Stimulated activated CD8-positive, alpha-beta memory T cell treated with anti-CD3 and anti-CD28 coated beads, Interleukin-4, amount 100 ng/mL, for 48 hours (primary cell): ENCODE measurements around the gene ISOC1.

ENCODE experiments used
- DNase-seq: peaks from one replicate; pipeline ENCODE4 v3.0.0-alpha.2; 2020

ISOC1 gene

DNA sequence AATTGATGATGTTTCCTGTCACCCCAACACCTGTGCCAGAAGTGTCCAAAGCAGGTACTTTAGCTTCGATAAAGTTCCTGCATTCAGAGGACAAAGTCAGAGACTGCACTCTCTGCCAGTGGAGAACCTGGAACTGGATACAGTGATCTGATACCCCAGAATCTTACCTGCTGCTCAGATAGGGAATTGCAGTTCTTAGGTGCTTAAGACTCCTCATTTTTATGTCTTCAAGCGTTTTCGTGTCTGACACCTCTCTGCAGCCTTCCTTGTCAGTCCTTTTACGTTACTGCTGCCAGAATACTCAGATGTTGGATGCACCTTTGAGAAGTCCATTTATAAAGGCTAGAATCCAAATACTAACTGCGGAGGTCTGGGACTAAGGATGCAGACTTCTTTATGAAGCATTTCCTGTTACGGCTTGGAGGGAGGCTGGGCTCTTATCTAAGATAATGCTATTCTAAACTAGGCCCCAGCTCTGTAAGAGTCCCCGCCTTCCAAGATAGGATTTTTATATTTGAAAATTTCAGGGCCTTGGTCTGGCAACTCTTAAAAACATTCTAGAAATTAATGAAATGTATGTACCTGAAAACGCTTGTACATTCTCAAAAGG, 1.9 kb downstream of the ISOC1 start:
- no peak for DNase-seq

DNA sequence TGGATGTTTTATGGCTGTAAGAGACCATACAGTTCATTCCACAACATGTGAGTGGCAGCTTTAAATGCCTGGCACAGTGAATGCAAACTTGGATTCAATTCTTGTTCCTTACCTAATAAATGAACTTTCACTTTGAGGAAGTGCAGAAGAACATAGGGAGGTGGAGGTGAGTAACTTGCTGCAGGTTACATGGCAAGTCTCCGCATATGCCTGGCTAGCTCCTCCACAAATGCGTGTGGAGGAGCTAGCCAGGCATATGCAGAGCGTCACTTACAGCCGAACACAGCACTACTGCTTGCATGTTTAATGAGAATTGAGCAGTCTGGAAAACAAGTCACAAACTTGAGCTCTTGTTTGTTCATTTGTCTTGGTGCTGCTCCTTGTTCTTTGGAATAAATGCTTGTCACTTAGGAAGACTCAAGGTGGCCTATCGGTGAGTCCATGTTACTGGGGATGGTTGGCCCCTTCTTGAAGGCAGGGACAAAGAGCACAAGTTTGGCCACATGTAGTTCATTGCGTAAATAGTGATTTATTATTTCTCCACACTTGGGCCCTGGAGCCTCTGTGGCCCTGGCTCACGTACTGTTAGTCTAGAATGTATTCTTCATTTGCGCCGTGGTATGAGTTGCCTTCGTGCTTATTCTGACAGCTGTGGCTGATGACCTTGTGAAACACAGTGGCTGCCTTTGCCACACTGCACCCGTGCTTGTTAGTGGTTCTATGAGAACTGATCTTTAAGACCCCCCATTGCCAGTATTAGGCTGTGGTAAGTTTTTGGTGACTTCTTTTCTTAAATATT, 3.1 kb downstream of the ISOC1 start:
- no peak for DNase-seq

DNA sequence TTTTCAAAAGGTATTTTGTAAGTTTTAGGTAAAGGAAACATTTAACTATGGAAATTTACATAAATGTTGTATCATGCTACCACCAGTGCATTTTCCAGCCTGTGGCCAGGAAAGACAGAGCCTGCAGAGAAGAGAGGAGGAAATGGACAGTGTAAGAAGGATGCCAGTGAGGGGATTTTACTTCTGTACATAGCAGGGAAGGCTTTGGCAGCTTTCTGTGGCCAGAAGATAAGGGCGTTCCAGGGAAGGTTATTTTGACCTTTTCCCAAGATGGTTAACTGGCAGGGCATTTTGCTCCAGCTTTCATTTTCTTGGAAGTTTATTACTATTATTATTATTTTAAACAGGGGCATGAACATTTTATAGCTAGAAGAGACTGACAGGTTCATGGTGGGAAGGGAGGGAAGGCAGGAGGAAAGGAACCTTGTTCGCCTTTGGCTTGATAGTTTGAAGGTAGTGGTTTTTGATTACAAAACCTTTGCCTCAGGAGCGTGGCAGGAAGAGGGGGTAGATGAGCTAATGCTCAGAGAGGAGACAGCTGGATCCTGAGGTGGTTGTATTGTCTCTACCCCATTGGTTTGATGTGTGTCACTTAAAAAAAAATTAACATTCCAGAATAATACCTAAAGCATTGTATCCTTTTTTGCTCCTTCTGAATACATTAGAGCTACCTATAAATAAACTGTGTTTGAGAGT, 4.1 kb downstream of the ISOC1 start:
- DNase-seq = no peak

DNA sequence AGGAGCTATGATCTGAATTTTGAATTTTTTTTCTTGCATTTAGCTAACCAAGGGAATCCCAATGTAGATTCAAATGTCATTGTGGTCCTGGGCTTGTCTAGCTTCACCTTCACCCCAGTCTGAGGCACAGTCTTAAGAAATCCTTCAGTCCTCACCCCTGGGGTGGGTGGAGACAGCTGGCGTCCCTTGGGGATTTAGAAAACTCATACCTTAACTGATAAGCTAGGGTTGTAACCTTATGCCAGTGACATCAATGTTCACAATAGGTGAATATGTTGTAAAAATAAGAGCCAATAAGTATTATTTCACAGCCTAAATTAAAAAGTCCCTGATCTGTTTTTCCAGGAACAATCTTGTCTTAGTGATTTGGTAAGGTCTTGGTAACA, 4.6 kb downstream of the ISOC1 start:
- no peak for DNase-seq

DNA sequence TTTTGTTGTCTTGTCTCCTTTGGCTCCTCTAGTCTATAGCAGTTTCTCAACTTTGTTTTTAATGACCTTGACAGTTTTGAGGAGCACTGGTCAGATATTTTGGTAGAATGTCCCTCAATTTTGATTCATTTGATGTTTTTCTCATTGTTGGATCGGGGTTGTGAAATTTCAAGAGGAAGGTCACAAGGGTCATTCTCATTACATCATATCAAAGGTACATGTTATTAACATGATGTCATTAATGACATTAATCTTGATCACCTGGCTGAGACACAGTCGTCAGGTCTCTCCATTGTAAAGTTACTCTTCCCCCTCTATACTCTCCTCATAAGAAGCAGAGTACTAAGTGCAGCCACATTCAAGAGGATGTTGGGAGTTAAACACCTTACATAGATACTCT, 7.2 kb downstream of the ISOC1 start:
- no peak for DNase-seq

DNA sequence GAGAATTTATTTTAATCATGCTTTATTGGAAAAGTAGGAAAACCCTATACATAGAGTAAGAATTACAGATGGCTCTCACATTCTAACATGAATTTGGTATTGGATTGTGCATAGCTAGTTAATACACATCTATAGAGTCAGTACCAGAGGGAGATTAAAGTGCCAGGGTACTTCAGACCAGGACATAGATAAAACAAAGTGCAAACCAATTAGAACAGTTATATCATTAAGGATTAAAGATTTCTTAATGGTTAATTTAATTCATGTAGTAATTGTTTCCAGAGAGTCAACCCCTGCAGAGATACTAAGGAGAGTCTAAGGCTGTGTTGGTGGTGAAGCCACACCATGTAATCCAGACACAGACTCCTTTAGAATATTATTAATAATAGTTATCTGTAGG, 8.8 kb downstream of the ISOC1 start:
- no peak for DNase-seq

DNA sequence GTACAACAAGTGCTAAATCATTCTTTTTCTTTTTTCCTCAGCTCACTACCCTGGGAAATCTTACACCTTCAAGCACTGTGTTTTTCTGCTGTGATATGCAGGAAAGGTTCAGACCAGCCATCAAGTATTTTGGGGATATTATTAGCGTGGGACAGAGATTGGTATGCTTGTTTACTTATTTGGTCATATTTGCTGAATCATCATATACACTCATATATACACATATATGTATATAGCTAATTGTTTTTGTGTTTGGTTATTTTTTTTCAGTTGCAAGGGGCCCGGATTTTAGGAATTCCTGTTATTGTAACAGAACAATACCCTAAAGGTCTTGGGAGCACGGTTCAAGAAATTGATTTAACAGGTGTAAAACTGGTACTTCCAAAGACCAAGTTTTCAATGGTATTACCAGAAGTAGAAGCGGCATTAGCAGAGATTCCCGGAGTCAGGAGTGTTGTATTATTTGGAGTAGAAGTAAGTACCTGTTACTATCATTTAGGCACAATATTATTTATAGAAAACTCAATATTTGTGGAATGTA, 10.4 kb downstream of the ISOC1 start:
- DNase-seq = no peak

DNA sequence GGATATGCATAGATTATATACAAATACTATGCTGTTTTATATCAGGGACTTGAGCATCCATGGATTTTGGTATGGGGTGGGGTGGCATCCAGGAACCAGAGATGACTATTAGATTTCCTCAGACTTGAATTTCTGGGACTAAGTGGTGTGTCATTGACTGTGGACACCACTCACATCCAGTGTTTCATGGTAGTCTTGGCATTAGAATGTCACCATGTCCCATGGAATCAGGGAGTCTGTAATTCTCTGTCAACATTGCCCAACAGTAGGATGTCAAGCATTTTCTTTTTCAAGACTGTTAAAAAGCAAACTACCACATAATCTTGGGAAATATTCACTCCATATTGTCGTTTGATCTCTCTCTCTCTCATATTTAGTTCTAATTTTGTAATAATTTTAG, 13.1 kb downstream of the ISOC1 start:
- no peak for DNase-seq

DNA sequence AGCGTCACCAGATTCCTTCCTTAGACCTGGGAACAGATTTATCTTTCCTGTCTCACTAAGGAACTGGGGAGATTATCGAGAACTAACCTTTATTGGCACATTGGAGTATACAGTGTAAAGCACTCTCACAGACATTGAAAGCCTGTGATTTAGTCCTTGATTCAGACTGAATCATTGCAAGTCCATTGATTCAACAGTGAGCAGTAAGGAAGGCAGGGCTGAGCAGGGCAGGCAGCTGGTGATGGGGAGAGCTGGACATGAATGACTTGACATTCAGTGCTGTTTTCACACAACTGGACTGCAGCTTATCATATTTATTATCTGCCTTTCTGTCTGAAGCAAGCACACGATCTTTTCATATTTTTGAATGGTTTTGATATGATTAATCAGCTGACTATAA, 16.2 kb downstream of the ISOC1 start:
- DNase-seq = no peak

DNA sequence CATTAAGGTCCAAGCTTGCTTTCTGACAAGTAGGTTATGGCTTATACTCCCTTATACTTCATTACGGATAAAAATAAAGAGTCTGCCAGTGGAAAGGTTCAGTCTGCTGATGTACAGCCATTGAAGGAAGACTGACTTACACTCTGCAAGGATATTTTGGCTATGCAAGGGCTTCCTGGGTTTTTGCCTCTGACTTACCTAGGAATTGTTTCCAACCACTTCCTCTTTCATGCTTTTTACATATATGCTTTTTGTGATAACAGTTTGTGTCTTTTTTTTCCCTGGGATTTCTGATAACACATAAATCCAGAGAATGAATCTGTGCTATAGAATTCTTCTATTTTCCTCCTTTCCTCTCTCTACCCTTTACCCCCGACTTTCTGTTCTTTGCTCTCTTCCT, 16.8 kb downstream of the ISOC1 start:
- DNase-seq = no peak

DNA sequence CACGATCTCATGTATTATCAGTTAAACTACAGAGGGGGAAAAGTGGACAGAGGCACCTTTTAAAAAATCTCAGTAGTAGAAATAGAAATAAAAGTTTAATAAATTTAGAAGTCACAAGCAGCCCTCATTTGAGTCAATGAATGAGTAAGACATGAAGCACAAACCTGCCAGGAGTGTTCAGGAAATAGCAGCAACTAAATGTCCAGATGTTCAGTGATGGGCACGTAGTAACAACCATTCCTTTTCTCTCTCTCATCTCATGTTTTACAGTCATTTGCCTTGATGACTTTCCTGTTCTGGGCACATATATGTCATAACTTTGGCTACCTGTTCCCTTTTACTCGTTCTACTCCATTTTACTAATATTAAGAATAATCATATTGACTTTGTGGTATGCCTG, 17.7 kb downstream of the ISOC1 start:
- no peak for DNase-seq

DNA sequence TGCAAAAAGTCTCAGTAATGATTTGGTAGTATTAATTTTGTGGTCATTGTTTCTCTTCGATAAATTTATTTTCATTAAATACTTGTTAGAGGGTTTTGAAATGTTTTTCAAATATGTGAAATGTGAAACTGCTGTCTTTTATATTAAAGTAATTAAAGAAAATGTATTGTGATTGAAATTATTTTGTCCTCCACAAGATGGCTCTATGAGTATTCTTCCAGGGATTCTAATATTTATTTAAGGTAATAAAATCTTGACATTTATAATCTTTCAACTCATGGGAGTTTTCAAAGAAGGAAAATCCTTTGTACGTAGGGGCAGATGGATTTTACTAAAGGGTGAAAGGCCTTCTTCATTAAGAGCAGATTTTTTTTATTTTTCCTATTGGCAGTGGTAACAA, 19.3 kb downstream of the ISOC1 start:
- DNase-seq = no peak

DNA sequence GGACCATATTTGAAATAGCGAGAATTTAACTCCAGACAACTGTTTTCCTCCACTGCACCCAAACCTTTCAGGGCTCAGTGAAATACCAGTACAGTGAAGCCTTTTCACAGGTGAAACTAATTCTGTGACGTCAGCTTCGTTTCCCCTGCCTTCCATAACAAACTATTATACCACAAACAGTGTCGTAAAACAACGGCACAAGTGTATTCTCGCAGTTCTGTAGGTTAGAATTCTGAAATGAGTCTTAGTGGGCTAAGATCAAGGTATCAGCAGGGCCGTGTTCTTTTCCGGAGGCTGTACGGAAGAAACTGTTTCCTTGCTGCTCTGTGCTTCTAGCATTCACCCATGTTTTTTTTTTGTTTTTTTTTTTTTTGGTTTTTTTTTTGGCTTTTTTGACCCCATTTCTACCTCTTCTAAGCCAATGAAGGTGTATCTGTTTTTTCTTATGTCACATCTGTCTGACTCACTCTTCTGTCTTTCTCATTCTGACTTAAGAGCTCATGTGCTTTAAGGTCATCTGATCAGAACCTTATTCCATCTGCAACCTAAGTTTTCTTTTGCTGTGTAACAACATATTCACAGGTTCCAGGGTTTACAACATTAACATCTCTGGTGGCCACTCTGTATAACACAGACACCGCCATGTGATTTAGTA, 20.1 kb downstream of the ISOC1 start:
- no peak for DNase-seq

DNA sequence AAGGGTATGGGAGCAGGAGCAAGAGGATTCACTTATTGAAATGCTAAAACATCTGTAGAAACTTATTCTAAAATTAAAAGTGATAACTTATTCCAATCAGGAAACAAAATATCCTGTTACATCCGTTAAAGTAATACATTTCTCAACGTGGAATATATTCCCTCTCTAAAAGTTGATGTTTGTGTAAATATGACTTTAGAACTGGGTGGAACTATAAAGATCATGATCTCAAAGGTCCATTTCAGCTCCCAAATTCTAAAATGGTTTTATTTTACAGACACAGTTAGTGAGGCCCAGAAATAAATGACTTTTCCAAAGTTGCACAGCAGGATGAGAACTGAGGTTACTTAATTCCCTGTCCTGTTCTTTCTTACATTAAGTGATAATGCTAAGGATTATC, 21.1 kb downstream of the ISOC1 start:
- DNase-seq = no peak

DNA sequence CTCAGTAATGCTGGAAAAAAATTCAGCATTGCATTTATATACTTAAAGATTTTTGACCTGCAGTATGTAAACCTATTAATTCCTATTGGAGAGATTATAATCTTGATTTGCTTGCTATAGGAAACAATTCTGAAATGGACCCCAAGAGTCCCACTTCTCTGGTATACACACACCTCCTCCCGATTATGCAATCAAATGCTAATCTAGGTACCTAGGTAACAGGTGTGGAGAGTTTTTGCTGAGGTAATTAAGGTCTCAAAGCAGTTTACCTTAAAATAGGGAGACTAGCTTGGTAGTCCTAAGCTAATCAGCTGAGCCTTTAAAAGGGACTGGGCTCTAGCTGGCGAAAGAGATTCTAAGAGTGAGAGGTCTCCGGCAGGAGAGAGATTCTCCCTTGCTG, 22.2 kb downstream of the ISOC1 start:
- DNase-seq = no peak

DNA sequence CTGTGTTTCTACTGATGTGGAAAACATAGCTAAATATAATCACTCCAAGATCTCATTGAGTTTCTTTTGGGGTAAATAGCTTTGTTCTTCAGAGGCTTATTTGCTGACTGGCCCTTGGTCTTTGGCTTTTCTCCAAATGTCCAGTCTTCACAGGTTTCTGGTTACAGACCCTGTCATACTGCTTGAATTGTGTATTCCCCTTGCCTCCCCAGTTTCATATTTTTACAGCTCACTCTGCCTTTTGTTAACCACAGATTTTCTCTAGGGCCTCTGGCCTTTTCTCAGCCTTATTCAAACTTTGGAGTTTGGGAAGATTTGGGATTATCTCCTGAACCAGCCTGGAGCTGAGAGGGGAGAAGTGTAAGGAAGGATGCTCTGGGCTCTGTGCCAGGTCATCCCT, 23.9 kb downstream of the ISOC1 start:
- no peak for DNase-seq

DNA sequence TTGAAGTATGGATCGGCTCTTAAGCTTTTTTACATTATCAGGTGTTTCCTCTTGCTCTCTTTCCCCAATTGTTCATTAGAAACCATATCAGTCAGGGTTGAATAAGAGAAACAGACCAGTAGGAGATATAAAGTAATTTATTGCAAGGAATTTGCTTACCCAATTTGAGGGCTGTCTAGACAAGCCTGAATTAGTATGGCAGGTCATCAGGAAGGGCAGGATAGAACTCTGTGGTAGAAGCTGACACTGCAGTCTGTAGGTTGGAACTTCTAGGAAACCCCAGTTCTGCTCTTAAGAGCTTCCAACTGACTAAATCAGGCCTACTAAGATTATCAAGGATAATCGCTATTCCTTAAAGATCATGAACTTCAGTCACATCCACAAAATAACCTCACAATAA, 24.3 kb downstream of the ISOC1 start:
- DNase-seq = no peak

DNA sequence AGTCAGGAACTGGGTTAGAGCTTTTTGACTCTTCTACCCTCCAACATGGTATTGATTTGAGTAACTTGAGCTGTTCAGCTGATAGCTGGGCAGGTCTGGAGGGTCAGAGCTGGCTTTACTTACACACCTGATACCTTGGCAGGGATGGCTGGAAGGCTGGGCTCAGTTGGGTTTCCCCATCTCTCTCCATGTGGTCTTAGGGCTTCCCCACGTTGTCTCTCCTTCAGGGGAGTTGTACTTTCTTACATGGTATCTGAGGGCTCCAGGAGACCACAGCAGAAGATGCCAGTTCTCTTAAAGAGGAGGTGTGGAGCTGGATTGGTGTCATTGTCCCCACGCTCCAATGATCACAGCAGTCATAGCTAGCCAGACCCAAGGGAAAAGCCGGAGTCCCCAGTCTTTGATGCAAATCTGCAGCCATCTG, 25.6 kb downstream of the ISOC1 start:
- DNase-seq = no peak

DNA sequence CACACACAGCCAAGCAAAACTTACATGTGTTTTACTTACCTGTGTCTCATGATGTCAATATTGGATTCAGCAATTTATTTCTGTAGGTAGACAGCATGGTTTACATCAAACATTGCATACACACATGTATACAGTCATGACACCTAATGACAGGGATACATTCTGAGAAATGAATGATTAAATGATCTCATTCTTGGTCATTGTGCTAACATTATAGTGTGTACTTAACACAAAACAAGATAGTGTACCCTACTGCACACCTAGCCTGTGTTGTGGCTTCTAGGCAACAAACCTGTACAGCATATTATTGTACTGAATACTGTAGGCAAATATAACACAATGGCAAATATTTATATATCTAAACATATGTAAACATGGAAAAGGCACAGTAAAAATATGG, 28.0 kb downstream of the ISOC1 start:
- no peak for DNase-seq

DNA sequence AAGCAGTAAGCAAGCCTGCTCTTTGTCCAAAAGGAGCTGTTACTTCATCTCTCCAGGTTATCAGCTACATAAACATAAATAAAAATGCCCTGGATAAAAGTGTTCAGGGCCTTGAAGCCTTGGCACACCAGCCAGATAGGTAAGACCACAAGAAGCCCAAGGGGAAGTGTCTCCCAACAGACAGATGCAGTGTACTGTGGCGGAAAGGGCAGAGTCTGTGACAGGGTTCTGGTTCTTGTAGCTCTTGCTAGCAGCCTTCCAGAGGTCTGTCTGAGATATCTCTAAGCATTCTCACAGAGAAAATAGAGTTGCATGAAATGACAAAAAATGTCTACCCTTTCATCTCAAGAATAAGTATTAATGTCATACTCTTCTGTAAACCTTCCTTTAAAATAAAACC, 30.1 kb downstream of the ISOC1 start:
- DNase-seq = no peak

DNA sequence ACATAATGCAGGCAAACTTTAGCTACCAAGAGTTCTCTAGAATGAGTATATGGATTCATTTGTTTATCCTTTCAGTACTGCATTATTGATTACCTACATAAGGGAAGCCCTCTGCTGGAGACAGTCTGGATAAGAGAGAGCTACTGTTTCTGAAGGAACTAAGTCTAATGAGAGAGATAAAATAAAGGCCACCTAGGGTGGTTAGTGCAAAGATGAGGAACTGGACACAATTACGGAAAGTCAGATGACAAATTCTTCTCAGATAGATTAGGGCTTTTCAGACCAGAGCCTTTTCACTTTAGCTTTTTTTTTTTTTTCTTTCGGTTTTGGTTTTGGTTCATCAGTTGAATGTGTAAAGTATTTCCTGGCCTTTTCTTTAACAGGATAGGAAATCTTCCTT, 31.3 kb downstream of the ISOC1 start:
- DNase-seq = no peak

DNA sequence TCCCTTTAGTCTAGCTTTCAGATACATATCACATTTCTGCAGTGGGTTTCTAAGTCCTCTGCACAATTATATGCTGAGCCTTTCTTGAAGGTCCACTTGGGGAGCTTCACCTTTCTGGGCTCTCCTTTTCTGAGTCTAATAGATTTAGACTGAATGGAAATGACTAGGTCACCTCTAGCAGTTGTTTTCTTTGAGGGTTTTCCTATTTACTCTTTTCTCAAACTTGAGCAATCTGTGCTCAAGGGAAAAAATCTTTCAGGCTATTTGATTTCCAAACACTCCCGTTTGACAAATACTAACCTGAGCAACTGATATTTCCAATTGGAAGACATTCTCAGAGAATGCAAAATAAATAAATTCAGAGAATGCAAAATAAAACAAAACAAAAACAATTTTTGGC, 39.0 kb downstream of the ISOC1 start:
- DNase-seq = no peak

DNA sequence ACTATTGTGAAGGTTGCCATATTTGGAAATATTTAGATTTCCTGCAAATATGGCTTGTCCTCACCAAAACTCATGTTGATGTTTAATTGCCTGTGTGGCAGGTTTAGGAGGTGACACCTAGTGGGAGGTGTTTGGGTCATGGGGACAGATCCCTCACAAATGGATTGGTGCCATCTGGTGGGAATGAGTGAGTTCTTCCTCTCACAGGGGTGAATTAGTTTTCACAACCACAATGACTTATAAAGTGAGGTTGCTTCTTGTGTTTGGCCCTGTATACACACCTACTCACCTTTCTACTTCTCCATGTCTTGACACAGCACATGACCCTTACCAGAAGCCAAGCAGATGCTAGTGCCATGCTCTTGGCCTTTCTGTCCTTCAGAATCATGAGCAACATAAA, 41.1 kb downstream of the ISOC1 start:
- DNase-seq = no peak

DNA sequence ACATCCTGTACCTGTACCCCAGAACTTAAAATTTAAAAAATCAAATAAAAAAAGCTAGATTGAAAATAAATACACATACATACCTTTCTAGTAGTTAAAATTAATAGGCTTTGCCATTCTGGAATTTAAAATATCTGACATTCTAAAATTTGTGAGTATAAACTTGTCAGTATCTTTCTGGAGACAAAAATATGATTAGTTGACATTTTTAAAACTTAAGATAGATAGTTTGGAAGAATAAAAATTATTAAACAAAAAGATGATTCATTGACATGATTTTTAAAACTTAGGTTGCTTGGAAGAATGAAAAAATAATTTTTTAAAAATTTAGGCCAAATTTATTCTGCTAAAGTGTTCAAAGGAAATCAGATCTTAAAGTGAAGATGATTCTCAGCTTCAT, 43.1 kb downstream of the ISOC1 start:
- no peak for DNase-seq
